ENCODE data around the gene KIAA1755. TPM values are rescaled to one million over a fixed set of nuclear protein-coding genes. Genes with fewer than 3 reads are reported as not detected.

Gene KIAA1755
- total RNA-seq, 1 experiment from 2014 or later: 0.17 TPM

GRCh38 chr20:38170826-38171674 is 89.5 kb downstream of the KIAA1755 start:
- Histone ChIP-seq H3K56ac (ENCODE audit: insufficient read length, low read depth, low read length) (no peak overlapping the region), H3K9me3 (ENCODE audit: control insufficient read depth, low read depth, low read length) (no peaks in the 10 kb centered on the region), H4K20me1 (ENCODE audit: control insufficient read depth, insufficient read depth, insufficient read length) (no peaks in the 10 kb centered on the region), H3K4me1 (ENCODE audit: insufficient read depth, low read length) (no peaks in the 10 kb centered on the region), H3K4ac (ENCODE audit: low read depth, low read length) (no peak overlapping the region), H3K4me2 (ENCODE audit: insufficient read depth, insufficient read length, low read length) (no peak overlapping the region), H3K27me3 (ENCODE audit: insufficient read depth, low read length) (no peaks in the 10 kb centered on the region), H2AFZ (ENCODE audit: low read length) (no peak overlapping the region), H3K27ac (ENCODE audit: insufficient read length, low read depth, low read length) (no peak overlapping the region), H2BK15ac (ENCODE audit: low read depth, low read length) (no peak overlapping the region), H4K91ac (ENCODE audit: insufficient read length, low read depth, low read length) (no peak overlapping the region), H2AK5ac (ENCODE audit: insufficient read length, low read length) (no peak overlapping the region), H2BK5ac (ENCODE audit: insufficient read length, low read length) (no peak overlapping the region), H3K23me2 (ENCODE audit: insufficient read length, low read depth, low read length, poor library complexity, severe bottlenecking) (no peaks in the 10 kb centered on the region), H3K9ac (ENCODE audit: extremely low read depth, insufficient read length, low read length) (no peak overlapping the region), H3K23ac (ENCODE audit: insufficient read length, low read depth, low read length) (no peak overlapping the region), H2BK120ac (ENCODE audit: low read depth, low read length, poor library complexity, severe bottlenecking) (no peak overlapping the region), H3K18ac (ENCODE audit: insufficient read length, low read depth, low read length) (no peak overlapping the region), H2BK20ac (ENCODE audit: low read depth, low read length, poor library complexity, severe bottlenecking) (no peak overlapping the region), H3T11ph (ENCODE audit: low read length) (no peak overlapping the region), H3K79me1 (ENCODE audit: insufficient read depth, low read depth, low read length, poor library complexity, severe bottlenecking) (no peaks in the 10 kb centered on the region), H2BK12ac (ENCODE audit: insufficient read length, low read depth, low read length) (no peak overlapping the region), H3K14ac (ENCODE audit: insufficient read depth, low read length) (no peak overlapping the region), H4K8ac (replicated peaks; ENCODE audit: insufficient read length, low read depth, low read length) (no peak overlapping the region), H3K79me2 (ENCODE audit: insufficient read depth, low read length) (no peaks in the 10 kb centered on the region), H4K5ac (ENCODE audit: insufficient read length, low read depth, low read length) (no peak overlapping the region)
- H3K4me1 Mint-ChIP-seq: peaks cover 8 to 14% of the 10 kb centered on the region in 2 experiments; a peak in 3 of 4 replicates
- no peak overlapping the region; a peak in 1 of 7 replicates for H3K27ac Mint-ChIP-seq
- no peaks in the 10 kb centered on the region; the same call in 1 of the 2 replicates for H3K27me3 Mint-ChIP-seq (ENCODE audit: low read depth)
- no peak for TF ChIP-seq CTCF (conservative IDR thresholded peaks at IDR 0.05)
- no CpG with 5 or more reads among the region's 11 CpGs for WGBS (ENCODE audit: extremely low coverage, insufficient read length, low lambda C conversion rate)
- H3K9me3 Mint-ChIP-seq: no peaks in the 10 kb centered on the region
- DNase-seq: no peak
- no peak overlapping the region for H3K4me3 Mint-ChIP-seq
- no peaks in the 10 kb centered on the region for H3K36me3 Mint-ChIP-seq (ENCODE audit: insufficient read depth in 1 of 3, low read depth in 3 of 3)

Data from H9 (cell line).